Daoy (cell line): ENCODE results near the gene LINC00237. TPM values are rescaled to one million over a fixed set of nuclear protein-coding genes. Genes with fewer than 3 reads are reported as not detected.

Experiments used
- DNase-seq: peaks from one replicate; pipeline ENCODE4 v3.0.0-alpha.2; 2015; ENCODE audit warnings: low read depth
- total RNA-seq: library from RNA; depleted of rRNA; stranded (reverse); fragments of >200 nt; shearing (Covaris generic); gene quantifications from 2 replicates; pipeline ENCODE4 v1.2.3, GENCODE V29; 2014

The LINC00237 gene
- total RNA-seq, 1 experiment from 2014 or later = not detected

- peak; percentile 79 for DNase-seq
These were observed 6.2 kb downstream of the LINC00237 start for GRCh38 chr20:21099751-21100577.

GRCh38 chr20:21096321-21097043, 9.7 kb downstream of the LINC00237 start:
- DNase-seq = peak; percentile 88

GRCh38 chr20:21092806-21093205, 13.4 kb downstream of the LINC00237 start:
- DNase-seq = no peak

GRCh38 chr20:21090721-21091120, 15.4 kb downstream of the LINC00237 start:
- DNase-seq = no peak

- DNase-seq = no peak
These were observed 16.0 kb downstream of the LINC00237 start for GRCh38 chr20:21090111-21090618.

GRCh38 chr20:21089391-21089790, 16.8 kb downstream of the LINC00237 start:
- DNase-seq = no peak

- no peak for DNase-seq
These were observed 18.2 kb downstream of the LINC00237 start for GRCh38 chr20:21087862-21088540.

- DNase-seq = no peak
These were observed 22.3 kb downstream of the LINC00237 start for GRCh38 chr20:21083825-21084325.

- DNase-seq = no peak
These were observed 23.6 kb downstream of the LINC00237 start for GRCh38 chr20:21082584-21082983.

- no peak for DNase-seq
These were observed 28.3 kb downstream of the LINC00237 start for GRCh38 chr20:21077809-21078345.

GRCh38 chr20:21076073-21076472, 30.1 kb downstream of the LINC00237 start:
- DNase-seq = no peak

- DNase-seq = peak; percentile 39
These were observed 30.7 kb downstream of the LINC00237 start for GRCh38 chr20:21075471-21075870.

- peak; percentile 85 for DNase-seq
These were observed 31.4 kb downstream of the LINC00237 start for GRCh38 chr20:21074605-21075336.

- no peak for DNase-seq
These were observed 38.9 kb downstream of the LINC00237 start for GRCh38 chr20:21067255-21067654.

- DNase-seq = no peak
These were observed 41.2 kb downstream of the LINC00237 start for GRCh38 chr20:21064924-21065323.

- no peak for DNase-seq
These were observed 42.9 kb downstream of the LINC00237 start for GRCh38 chr20:21063276-21063675.

GRCh38 chr20:21053002-21053762, 53.0 kb downstream of the LINC00237 start:
- DNase-seq = no peak

GRCh38 chr20:21052686-21053001, 53.5 kb downstream of the LINC00237 start:
- DNase-seq = no peak

GRCh38 chr20:21052241-21052640, 53.9 kb downstream of the LINC00237 start:
- DNase-seq = no peak

GRCh38 chr20:21050710-21051109, 55.4 kb downstream of the LINC00237 start:
- DNase-seq = no peak
